ENCODE measurements around the gene CCDC141.

Gene CCDC141

DNA sequence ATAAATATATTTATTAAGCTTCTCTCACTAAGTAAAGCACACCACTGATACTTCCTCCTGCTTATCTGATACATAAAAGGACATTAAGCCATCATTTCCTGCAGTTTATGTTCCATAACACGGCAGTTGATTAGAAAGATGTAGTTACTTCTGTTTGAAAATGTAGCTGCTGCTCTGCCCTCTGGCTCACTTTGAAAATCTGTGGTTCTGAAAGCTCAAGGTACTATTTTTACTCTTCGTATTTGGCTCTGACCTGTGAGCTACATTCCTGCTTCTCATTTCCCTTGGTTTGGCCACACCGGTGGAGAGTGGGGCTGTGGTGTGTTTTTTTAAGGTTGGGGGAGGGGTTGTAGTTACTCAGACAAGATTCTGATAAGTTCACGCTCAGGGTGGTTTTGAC, 229.9 kb downstream of the CCDC141 start:
- no peak for DNase-seq

GRCh38 chr2:178819147-178819875, 230.6 kb downstream of the CCDC141 start:
- no peak for DNase-seq

- DNase-seq = no peak
Measured at GRCh38 chr2:178811901-178812300, 238.0 kb downstream of the CCDC141 start.

DNA sequence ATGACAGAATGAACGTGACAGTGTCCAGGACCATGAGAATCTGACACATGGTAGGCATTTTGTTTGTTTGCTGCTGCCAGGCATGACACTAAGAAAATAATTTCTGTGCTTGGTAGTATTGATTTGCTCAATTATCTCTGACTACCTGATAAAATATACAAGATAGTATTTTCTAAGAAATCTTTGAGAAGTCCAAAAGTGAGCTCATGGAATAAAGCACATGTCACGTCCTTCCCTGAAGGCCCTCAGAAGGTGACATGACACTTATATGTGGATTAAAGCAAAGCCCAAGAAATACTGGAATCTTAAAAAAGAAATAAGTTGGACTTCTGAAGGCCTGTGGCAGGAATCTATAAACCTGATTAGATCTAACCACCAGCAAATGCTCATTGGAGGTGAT, 238.9 kb downstream of the CCDC141 start:
- DNase-seq = no peak

DNA sequence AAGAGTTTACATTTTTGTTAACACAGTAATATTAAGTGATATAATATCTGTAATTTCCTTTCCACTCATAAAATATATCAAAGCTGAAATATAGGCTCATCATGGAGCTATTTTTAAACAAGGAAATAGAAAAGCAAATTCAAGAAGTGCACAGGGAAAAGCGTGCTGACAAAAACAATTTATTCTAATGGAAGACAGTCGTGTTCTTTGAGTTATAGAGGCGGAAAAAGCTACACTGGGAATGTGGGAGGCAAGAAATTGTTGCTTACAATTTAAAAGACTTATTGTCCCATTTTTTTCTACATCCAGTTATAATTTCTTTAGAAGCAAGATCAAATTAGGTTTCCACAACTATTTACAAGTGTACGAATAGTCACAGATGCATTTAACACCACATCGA, 239.5 kb downstream of the CCDC141 start:
- DNase-seq = no peak

DNA sequence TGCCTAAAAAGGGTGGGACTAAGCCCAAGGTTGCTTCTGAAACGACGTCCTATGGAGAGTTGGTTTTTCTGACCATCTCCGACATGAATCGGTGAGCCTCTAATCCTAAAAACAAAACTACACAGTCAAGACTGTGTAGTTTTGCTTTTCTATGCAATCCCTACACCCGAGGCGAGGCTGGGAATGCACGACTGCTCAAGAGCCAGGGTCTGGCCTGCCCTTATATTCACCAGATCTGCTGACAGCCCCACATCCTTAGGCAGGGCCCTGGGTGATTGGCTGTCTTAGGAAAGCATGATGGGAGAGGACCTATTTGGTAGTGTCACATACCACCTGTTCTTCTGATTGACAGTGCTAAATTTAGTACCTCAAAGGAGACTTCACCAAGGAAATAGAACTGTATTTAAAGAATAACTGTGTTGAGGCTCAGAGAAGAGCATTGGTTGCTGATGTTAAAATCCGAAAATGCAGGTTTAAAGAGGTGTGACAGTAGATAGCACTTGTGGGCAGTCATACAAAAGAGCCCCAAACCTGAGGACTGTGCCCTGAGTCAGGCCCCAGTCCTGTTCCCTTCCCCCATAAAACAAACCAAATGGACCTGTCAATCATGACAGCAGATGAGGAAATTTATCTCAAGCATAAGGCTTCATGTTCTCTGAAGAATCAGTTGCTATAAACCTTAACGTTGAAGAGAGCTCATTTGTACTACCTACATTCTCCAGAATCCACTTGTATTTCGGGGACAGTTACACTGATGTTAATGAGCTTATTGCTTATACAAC, 242.5 kb downstream of the CCDC141 start, which contains the start of gene TTN:
Gene TTN (minus strand): TSS at position 197 of the 782 bp plus-strand sequence. CDS start 2,781 bp downstream, outside the sequence.
- no peak for DNase-seq

DNA sequence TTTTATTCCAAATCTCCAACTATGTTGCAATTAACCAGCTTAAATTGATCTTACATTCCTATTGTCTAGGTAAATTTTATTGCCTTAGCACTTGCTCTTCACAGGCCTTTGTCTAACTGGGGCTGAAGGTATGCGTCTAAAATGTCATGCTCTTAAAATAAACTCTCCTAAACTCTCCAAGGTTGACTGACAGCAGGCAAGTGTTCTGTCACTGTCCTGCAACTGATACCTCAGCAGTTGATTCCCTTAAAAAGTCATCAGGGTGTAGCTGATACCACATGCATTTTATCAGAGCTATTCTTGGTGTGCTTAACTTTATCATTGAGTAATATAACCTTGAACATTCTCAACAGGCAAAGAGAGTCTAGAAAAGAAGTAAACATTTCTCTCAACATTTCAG, 243.4 kb downstream of the CCDC141 start:
- no peak for DNase-seq

DNA sequence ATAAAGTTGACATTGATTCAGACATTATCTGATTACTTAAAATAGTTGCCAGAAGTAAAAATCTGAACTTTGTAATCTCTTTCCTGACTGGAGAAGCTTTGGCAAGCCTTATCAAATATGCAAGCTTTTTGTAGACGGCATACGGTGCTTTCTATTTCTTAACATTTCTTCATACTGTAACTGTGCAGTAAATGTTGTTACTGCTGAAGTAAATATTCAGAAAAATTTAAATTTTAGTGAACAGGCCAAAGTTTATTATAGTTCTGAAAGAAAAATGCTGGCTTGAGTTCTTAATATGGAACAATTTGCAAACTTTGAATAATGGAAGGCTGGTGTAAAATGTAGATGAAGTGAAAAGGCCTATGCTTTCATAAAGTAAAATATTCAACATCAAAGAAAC, 244.5 kb downstream of the CCDC141 start:
- DNase-seq = no peak

GRCh38 chr2:178804791-178805190, 245.1 kb downstream of the CCDC141 start:
- DNase-seq = no peak

- DNase-seq = no peak
Measured at GRCh38 chr2:178800510-178800909, 249.4 kb downstream of the CCDC141 start.

DNA sequence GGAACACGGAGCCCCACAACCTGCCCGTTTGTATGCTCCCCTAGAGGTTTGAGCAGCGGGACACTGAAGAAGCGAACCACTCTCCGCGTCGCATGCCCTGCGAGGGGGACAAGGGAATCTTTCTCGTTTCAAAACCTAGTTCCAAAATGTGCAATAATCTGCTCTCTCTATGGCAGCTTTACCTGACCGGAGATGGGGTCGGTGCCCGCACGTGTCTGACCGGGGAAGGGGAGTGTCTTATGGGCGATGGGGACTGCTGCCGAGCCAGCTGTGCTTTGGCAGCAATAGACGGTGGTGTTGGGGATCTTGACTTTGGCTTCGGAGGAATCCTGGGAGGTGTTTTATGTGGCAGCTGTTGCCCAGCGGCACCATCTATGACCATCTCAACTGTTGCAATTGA, 250.6 kb downstream of the CCDC141 start:
- no peak for DNase-seq

DNA sequence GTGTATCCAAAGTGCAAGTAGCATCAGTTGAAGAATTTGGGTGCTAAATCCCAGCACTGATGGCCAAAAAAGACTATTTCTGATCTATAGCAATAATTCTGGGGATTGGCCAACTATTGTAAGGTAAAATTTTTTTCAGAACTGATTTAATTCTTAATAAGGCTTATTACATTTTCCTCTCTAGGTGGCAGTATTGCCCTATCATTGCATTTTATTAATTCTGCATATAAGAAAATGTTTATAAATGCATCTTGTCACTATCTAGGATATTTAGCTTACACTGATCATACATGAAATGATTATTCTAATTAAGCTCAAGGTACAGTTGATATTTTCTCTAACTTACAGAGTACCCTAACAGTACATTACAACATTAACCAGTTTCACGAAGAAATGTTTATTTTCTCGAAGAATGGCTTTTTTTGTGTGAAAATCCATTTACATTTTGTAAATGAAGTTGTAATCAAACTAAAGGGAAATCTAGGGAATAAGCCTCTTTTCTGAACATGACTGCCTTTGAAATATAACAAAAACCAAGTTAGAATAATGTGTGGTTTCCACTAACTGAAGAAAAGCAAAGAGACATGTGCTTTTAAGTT, 253.8 kb downstream of the CCDC141 start:
- no peak for DNase-seq

DNA sequence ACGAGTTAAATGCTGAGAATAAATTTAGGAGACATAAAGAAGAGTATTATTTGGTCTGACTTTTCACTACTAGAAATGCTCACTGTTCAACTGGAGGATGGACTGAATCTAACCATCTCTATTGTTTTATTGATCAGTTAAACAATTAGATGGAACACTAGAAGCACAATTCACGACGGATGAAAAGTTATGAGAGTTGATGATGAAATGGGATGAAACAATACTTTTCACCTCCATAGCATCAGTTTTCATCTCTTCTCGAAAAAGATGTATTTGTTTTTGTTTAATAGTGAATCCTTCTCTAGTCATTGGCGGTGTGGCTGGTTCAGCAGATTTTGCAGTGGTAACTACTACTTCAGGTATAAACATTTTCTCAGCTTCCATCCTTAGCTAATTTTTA, 262.0 kb downstream of the CCDC141 start:
- no peak for DNase-seq

DNA sequence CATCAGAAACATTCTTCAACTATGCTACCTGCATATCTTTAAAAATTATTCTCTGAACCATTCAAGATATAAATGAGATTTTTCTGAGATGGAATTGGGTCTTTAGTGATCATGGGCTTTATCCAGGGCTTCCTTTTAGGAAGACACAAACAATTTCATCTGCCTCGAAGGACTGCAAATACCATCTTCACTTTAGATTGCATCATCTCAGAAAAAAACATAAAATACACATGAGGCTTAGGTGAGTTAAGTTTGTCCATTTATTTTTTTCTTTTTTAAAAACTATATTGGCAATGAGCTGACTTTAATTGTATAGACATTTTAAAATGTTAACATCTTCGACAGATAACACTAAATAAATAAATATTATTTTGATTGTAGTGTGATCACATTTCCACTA, 262.8 kb downstream of the CCDC141 start:
- DNase-seq = no peak

DNA sequence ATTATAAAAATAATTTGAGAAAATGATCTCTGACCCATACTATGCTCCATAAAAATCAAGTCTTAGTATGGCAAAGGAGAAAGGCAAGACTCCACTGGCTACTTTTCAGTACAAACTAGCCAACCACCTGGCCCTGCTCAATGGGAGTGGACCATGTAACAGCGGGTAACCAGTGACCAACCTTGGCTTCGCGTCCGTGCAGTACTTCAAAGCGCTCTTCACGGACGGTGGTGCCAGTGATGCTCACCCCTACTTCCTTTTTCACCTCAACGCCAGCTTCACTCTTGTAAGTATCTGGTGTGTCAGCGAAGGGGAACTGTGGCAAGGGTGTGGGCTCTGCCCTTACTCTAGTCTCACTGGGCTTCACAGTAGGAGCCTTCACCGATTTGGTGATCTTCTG, 266.0 kb downstream of the CCDC141 start:
- DNase-seq = no peak

- no peak for DNase-seq
Measured at GRCh38 chr2:178782236-178782635, 267.7 kb downstream of the CCDC141 start.

Measured in activated CD4-positive, alpha-beta T cell treated with anti-CD3 and anti-CD28 coated beads, Interleukin-2, amount 50 U/mL, for 1 hour (primary cell).